ENCODE measurements around the gene NRG2.

NRG2 gene

GRCh38 chr5:139884734-139885133 lies 158.4 kb downstream of the NRG2 start:
- ATAC-seq (replicated peaks; ENCODE audit: extremely low read depth, poor library complexity, severe bottlenecking) (no peak), DNase-seq (ENCODE audit: low spot score in 2 of 2) (no peak)
- Mint-ChIP-seq H3K27ac (ENCODE audit: low read depth) (no peak overlapping the region), H3K27me3 (peaks cover 23% of the 10 kb centered on the region), H3K36me3 (ENCODE audit: insufficient read depth) (no peaks in the 10 kb centered on the region), H3K4me3 (no peak overlapping the region), H3K4me1 (peaks cover 13% of the 10 kb centered on the region), H3K9me3 (no peaks in the 10 kb centered on the region)

DNA sequence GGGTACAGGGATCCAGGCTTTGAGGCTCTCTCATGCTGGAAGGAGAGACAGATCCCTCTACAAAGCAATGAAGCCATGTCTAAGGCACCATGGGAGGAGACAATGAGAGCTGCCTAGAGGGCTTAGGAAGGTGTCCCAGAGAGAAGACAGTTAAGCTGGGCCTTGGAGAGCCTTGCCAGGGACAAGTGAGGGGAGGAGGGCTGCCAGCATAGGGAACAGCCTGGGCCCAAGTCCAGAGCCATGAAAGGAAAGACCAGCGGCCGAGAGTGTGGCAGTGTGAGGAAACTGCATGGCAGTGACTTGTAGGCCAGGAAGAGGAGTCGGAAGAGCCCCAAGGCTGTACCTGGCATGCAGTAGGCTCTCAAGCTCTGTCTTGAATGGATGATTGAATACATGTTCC lies 159.0 kb downstream of the NRG2 start:
- no peak for ATAC-seq (replicated peaks; ENCODE audit: extremely low read depth, poor library complexity, severe bottlenecking)
- no peak for DNase-seq (ENCODE audit: low spot score in 2 of 2)
- H3K27me3 Mint-ChIP-seq, result peaks cover 23% of the 10 kb centered on the region
- H3K36me3 Mint-ChIP-seq (ENCODE audit: insufficient read depth), result no peaks in the 10 kb centered on the region
- H3K27ac Mint-ChIP-seq (ENCODE audit: low read depth), result no peak overlapping the region
- H3K4me3 Mint-ChIP-seq, result no peak overlapping the region
- no peaks in the 10 kb centered on the region for H3K9me3 Mint-ChIP-seq
- H3K4me1 Mint-ChIP-seq, result peaks cover 13% of the 10 kb centered on the region

GRCh38 chr5:139882961-139883539 lies 160.0 kb downstream of the NRG2 start:
- DNase-seq (ENCODE audit: low spot score in 2 of 2) (no peak), ATAC-seq (replicated peaks; ENCODE audit: extremely low read depth, poor library complexity, severe bottlenecking) (no peak)
- no peaks in the 10 kb centered on the region for H3K9me3 Mint-ChIP-seq
- no peak overlapping the region for H3K27ac Mint-ChIP-seq (ENCODE audit: low read depth)
- H3K27me3 Mint-ChIP-seq, result peaks cover 23% of the 10 kb centered on the region
- peaks cover 8% of the 10 kb centered on the region for H3K4me1 Mint-ChIP-seq
- H3K36me3 Mint-ChIP-seq (ENCODE audit: insufficient read depth), result no peaks in the 10 kb centered on the region
- no peak overlapping the region for H3K4me3 Mint-ChIP-seq

DNA sequence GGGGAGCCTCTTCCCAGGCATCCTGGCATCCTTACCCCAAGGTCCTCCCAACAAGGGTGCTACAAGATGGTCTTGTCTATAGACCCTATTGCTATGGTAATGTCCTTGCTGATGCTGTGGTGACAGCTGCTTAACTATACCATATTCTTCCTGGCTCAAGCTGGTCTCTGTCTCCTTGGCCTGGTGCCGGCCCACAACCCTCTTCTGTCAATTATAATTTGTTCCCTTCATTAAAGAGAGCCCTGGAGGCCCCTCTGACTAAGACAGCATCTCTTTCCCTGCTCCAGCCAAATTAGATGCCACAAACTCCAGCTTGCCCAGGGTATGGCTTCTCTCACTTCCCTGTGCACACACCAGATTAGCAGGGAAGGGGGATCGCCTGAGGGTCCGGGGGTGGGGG lies 160.8 kb downstream of the NRG2 start:
- DNase-seq (ENCODE audit: low spot score in 2 of 2) (no peak), ATAC-seq (replicated peaks; ENCODE audit: extremely low read depth, poor library complexity, severe bottlenecking) (no peak)
- no peak overlapping the region for H3K4me3 Mint-ChIP-seq
- no peaks in the 10 kb centered on the region for H3K9me3 Mint-ChIP-seq
- H3K4me1 Mint-ChIP-seq, result peaks cover under 1% of the 10 kb centered on the region
- no peak overlapping the region for H3K27ac Mint-ChIP-seq (ENCODE audit: low read depth)
- H3K36me3 Mint-ChIP-seq (ENCODE audit: insufficient read depth), result no peaks in the 10 kb centered on the region
- peaks cover 23% of the 10 kb centered on the region for H3K27me3 Mint-ChIP-seq

DNA sequence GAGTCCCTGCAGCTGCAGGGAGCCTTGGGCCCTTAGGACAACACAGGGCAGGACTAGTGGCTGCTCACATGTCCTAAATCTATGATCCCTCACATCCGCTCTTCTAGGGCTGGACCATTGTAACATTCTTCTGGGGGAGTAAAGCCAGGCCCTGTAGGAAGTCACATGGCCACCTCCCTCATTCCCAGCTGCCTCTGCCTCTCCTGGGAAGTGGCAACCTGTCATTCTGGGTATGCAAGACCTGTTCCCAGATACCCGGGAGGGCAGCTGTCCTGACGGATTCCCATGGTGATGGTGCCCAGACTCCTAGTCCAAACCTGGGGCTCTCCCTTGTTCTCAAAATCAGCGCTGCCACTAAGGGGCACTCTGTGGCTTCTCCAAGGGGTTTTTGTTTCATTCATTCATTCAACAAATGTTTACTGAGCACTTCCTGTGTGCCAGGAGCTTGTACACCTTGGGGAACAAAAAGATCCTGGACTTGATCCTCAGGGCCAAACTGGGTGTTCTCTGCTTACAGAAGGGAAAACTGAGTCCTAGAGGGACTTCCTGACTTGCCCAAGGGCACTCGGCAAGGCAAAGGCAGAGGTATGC lies 161.9 kb downstream of the NRG2 start:
- Mint-ChIP-seq H3K36me3 (ENCODE audit: insufficient read depth) (no peaks in the 10 kb centered on the region), H3K27me3 (peaks cover 23% of the 10 kb centered on the region), H3K9me3 (no peaks in the 10 kb centered on the region), H3K4me3 (no peak overlapping the region), H3K27ac (ENCODE audit: low read depth) (no peak overlapping the region), H3K4me1 (no peaks in the 10 kb centered on the region)
- no peak for DNase-seq (ENCODE audit: low spot score in 2 of 2)
- ATAC-seq (replicated peaks; ENCODE audit: extremely low read depth, poor library complexity, severe bottlenecking), result no peak

DNA sequence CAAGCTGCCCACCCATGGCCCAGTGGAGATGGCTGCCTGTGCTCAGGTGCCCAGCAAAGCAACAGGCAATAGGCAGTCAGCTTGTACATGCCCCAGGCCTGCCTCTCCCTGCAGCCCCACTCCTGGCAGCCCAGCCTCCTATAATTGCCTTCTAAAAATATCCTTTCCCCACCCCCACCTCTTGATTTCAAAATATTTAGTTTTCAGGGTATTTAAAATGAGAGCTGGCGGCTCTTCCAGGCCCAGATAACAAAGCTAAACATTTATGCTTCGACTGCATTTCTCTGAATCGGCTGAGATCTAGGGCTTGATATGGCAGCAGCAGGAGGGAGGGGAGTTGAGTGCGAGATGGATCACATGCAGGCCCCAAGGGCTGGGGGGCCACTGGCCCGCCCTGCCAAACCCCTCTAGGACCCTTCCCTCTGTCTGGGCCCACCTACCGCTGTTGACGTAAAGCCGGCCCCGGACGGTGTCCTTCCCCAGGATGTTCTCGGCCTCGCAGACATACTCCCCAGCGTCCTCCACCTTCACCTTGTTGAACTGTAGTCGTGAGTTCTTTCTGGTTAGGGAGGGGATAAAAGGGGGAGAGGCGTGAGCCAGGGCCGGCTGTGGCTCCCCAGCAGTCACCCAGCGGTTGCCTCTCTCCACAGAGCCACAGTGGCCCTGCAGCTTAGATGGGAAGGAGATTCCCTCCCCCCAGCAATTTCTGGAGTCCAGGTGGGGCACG lies 162.5 kb downstream of the NRG2 start:
- no peak overlapping the region for H3K4me3 Mint-ChIP-seq
- no peaks in the 10 kb centered on the region for H3K4me1 Mint-ChIP-seq

DNA sequence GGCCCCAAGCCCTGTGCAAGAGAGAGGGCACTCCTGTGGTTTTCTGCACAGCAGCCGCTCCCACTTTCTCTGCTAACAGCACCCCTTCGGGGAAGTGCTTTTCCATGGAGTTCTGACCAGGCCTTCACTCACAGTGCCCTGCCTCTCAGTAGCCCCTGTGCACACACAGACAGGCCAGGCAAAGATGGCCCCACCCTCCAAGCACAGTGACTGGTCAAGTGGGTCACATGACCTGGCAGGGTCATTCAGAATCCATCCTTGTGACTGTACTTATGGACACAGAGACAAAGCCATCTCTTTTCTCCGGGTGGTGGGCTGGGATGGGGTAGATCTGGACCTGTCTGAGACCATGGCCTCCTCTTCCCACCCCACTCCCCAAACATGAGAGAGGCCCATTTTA lies 165.0 kb downstream of the NRG2 start:
- Mint-ChIP-seq H3K27me3 (peaks cover 20% of the 10 kb centered on the region), H3K27ac (ENCODE audit: low read depth) (no peak overlapping the region), H3K9me3 (no peaks in the 10 kb centered on the region), H3K36me3 (ENCODE audit: insufficient read depth) (no peaks in the 10 kb centered on the region), H3K4me3 (no peak overlapping the region), H3K4me1 (no peaks in the 10 kb centered on the region)
- DNase-seq (ENCODE audit: low spot score in 2 of 2) (no peak), ATAC-seq (replicated peaks; ENCODE audit: extremely low read depth, poor library complexity, severe bottlenecking) (no peak)

More for the DNA sequence above, 162.5 kb downstream of the NRG2 start:
- Mint-ChIP-seq H3K36me3 (ENCODE audit: insufficient read depth) (no peaks in the 10 kb centered on the region), H3K9me3 (no peaks in the 10 kb centered on the region), H3K27ac (ENCODE audit: low read depth) (no peak overlapping the region), H3K27me3 (peaks cover 21% of the 10 kb centered on the region)
- DNase-seq (ENCODE audit: low spot score in 2 of 2) (no peak), ATAC-seq (replicated peaks; ENCODE audit: extremely low read depth, poor library complexity, severe bottlenecking) (no peak)

- ATAC-seq (replicated peaks; ENCODE audit: extremely low read depth, poor library complexity, severe bottlenecking), result no peak
- no peaks in the 10 kb centered on the region for H3K9me3 Mint-ChIP-seq
- H3K27ac Mint-ChIP-seq (ENCODE audit: low read depth), result no peak overlapping the region
- no peak for DNase-seq (ENCODE audit: low spot score in 2 of 2)
- no peaks in the 10 kb centered on the region for H3K4me1 Mint-ChIP-seq
- peaks cover 20% of the 10 kb centered on the region for H3K27me3 Mint-ChIP-seq
- no peak overlapping the region for H3K4me3 Mint-ChIP-seq
- H3K36me3 Mint-ChIP-seq (ENCODE audit: insufficient read depth), result no peaks in the 10 kb centered on the region
Measured at GRCh38 chr5:139877129-139877597, 165.9 kb downstream of the NRG2 start.

- no peaks in the 10 kb centered on the region for H3K4me1 Mint-ChIP-seq
- no peak overlapping the region for H3K27ac Mint-ChIP-seq (ENCODE audit: low read depth)
- no peak for ATAC-seq (replicated peaks; ENCODE audit: extremely low read depth, poor library complexity, severe bottlenecking)
- H3K27me3 Mint-ChIP-seq, result peaks cover 20% of the 10 kb centered on the region
- no peaks in the 10 kb centered on the region for H3K36me3 Mint-ChIP-seq (ENCODE audit: insufficient read depth)
- no peak for DNase-seq (ENCODE audit: low spot score in 2 of 2)
- H3K9me3 Mint-ChIP-seq, result no peaks in the 10 kb centered on the region
- H3K4me3 Mint-ChIP-seq, result no peak overlapping the region
Measured at GRCh38 chr5:139875957-139876356, 167.1 kb downstream of the NRG2 start.

GRCh38 chr5:139872851-139873794 lies 170.0 kb downstream of the NRG2 start:
- no peaks in the 10 kb centered on the region for H3K4me1 Mint-ChIP-seq
- DNase-seq (ENCODE audit: low spot score in 2 of 2) (no peak), ATAC-seq (replicated peaks; ENCODE audit: extremely low read depth, poor library complexity, severe bottlenecking) (no peak)
- no peaks in the 10 kb centered on the region for H3K36me3 Mint-ChIP-seq (ENCODE audit: insufficient read depth)
- no peaks in the 10 kb centered on the region for H3K9me3 Mint-ChIP-seq
- H3K27me3 Mint-ChIP-seq, result peaks cover 26% of the 10 kb centered on the region
- H3K4me3 Mint-ChIP-seq, result no peak overlapping the region
- no peak overlapping the region for H3K27ac Mint-ChIP-seq (ENCODE audit: low read depth)

- H3K9me3 Mint-ChIP-seq, result no peaks in the 10 kb centered on the region
- H3K27me3 Mint-ChIP-seq, result peaks cover 30% of the 10 kb centered on the region
- H3K27ac Mint-ChIP-seq (ENCODE audit: low read depth), result no peak overlapping the region
- H3K4me3 Mint-ChIP-seq, result no peak overlapping the region
- ATAC-seq (replicated peaks; ENCODE audit: extremely low read depth, poor library complexity, severe bottlenecking) (no peak), DNase-seq (ENCODE audit: low spot score in 2 of 2) (no peak)
- no peaks in the 10 kb centered on the region for H3K4me1 Mint-ChIP-seq
- no peaks in the 10 kb centered on the region for H3K36me3 Mint-ChIP-seq (ENCODE audit: insufficient read depth)
Measured at GRCh38 chr5:139872052-139872766, 170.9 kb downstream of the NRG2 start.

GRCh38 chr5:139871614-139872013 lies 171.5 kb downstream of the NRG2 start:
- H3K4me1 Mint-ChIP-seq, result no peaks in the 10 kb centered on the region
- no peak overlapping the region for H3K27ac Mint-ChIP-seq (ENCODE audit: low read depth)
- peaks cover 36% of the 10 kb centered on the region for H3K27me3 Mint-ChIP-seq
- no peak overlapping the region for H3K4me3 Mint-ChIP-seq
- no peaks in the 10 kb centered on the region for H3K9me3 Mint-ChIP-seq
- ATAC-seq (replicated peaks; ENCODE audit: extremely low read depth, poor library complexity, severe bottlenecking) (no peak), DNase-seq (ENCODE audit: low spot score in 2 of 2) (no peak)
- no peaks in the 10 kb centered on the region for H3K36me3 Mint-ChIP-seq (ENCODE audit: insufficient read depth)

Measured in central memory CD8-positive, alpha-beta T cell (primary cell).